ENCODE results near the gene ARL3. TPM values are rescaled to one million over a fixed set of nuclear protein-coding genes. Genes with fewer than 3 reads are reported as not detected.
"Not testable (repeated sequence)": the region's sequence is repeated elsewhere in the genome, so short reads cannot be mapped to it uniquely, and the experiment has no call there.

The ARL3 gene
- total and polyA plus RNA-seq, 2 donors: 8.5 to 17.4 TPM

DNA sequence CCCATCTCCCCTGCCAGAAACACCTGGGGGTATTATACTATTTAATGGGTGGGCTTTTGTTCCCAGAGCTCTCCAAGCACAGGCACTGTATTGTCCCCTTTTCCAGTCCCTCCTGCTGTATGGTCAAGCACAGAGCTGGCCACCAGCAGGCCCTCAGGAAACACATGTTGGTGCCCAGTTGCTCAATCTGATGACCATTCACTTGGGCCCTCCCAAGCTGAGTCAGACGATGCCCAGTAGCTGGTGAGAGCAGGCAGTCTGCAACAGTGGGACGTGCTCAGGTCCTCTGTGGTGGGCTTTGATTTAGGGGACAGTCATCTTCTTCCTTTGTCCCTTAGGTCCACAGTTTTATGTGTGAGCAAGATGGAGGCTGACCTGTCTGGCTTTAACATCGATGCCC, 12.1 kb upstream of the ARL3 start:
- WGBS: 57% methylated on average over 3 of the region's 3 CpGs
- no peak for DNase-seq (ENCODE audit: extremely low spot score)
- Histone ChIP-seq H3K4me1 (ENCODE audit: insufficient read depth) (no peaks in the 10 kb centered on the region), H3K36me3 (ENCODE audit: insufficient read depth) (no peaks in the 10 kb centered on the region), H3K4me3 (ENCODE audit: low read depth, low read length) (no peak overlapping the region), H3K27ac (ENCODE audit: low read depth) (no peak overlapping the region)

GRCh38 chr10:102723989-102724388, 9.8 kb upstream of the ARL3 start:
- Histone ChIP-seq H3K4me1 (ENCODE audit: insufficient read depth) (no peaks in the 10 kb centered on the region), H3K27ac (ENCODE audit: low read depth) (no peak overlapping the region), H3K4me3 (ENCODE audit: low read depth, low read length) (no peak overlapping the region), H3K36me3 (ENCODE audit: insufficient read depth) (no peaks in the 10 kb centered on the region)
- DNase-seq (ENCODE audit: extremely low spot score): no peak
- WGBS: 97% methylated on average over 4 of the region's 4 CpGs

GRCh38 chr10:102721954-102722353, 7.8 kb upstream of the ARL3 start:
- H3K36me3 ChIP-seq (ENCODE audit: insufficient read depth): no peaks in the 10 kb centered on the region
- no peaks in the 10 kb centered on the region for H3K4me1 ChIP-seq (ENCODE audit: insufficient read depth)
- no peak overlapping the region for H3K4me3 ChIP-seq (ENCODE audit: low read depth, low read length)
- WGBS: 71% methylated on average over 4 of the region's 4 CpGs
- DNase-seq (ENCODE audit: extremely low spot score): no peak
- H3K27ac ChIP-seq (ENCODE audit: low read depth): no peak overlapping the region

- no peak for DNase-seq (ENCODE audit: extremely low spot score)
- Histone ChIP-seq H3K27ac (ENCODE audit: low read depth) (no peak overlapping the region), H3K36me3 (ENCODE audit: insufficient read depth) (no peaks in the 10 kb centered on the region), H3K4me3 (ENCODE audit: low read depth, low read length) (no peak overlapping the region), H3K4me1 (ENCODE audit: insufficient read depth) (no peaks in the 10 kb centered on the region)
- WGBS: 78% methylated on average over 6 of the region's 6 CpGs
Measured at GRCh38 chr10:102720775-102721301, 6.6 kb upstream of the ARL3 start.

DNA sequence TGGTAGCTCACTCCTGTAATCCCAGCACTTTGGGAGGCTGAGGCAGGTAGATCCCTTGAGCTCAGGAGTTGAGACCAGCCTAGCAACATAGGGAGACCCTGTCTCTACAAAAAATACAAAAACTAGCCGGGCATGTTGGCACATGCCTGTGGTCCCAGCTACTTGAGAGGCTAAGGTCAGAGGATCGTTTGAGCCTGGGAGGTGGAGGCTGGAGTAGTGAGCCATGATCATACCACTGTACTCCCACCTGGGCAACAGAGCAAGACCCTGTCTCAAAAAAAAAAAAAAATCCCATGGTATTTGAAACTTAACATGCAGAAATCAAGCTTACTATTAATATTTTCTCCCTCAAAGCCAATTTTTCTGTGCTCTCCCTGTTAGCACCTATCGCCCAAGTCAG, 6.1 kb upstream of the ARL3 start:
- Histone ChIP-seq H3K4me1 (ENCODE audit: insufficient read depth) (no peaks in the 10 kb centered on the region), H3K27ac (ENCODE audit: low read depth) (no peak overlapping the region), H3K36me3 (ENCODE audit: insufficient read depth) (no peaks in the 10 kb centered on the region), H3K4me3 (ENCODE audit: low read depth, low read length) (no peak overlapping the region)
- DNase-seq (ENCODE audit: extremely low spot score): no peak
- WGBS: 91% methylated on average over 3 of the region's 3 CpGs

DNA sequence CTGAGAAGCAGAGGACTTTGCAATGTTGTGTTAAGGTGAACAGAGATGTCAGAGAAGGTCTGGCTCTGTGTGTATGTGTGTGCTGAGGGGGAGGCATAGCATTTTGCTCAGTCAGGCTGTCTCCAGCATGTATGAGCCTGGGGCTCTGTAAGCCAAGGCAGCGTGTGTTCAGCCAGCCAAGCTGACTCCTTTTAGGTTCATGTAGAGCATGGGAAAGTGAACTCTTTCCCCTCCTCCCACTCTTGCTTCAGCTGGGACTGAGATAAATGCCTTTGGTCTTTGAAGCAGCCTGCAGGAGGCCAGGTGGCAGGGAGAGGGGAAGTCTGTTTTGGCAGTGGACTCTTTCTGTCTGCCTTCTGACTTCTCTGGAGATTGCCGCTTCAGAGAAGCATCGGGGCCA, 4.0 kb upstream of the ARL3 start:
- no peak overlapping the region for H3K27ac ChIP-seq (ENCODE audit: low read depth)
- H3K36me3 ChIP-seq (ENCODE audit: insufficient read depth): no peaks in the 10 kb centered on the region
- DNase-seq (ENCODE audit: extremely low spot score): no peak
- no peaks in the 10 kb centered on the region for H3K4me1 ChIP-seq (ENCODE audit: insufficient read depth)
- WGBS: 41% methylated on average over 3 of the region's 3 CpGs
- no peak overlapping the region for H3K4me3 ChIP-seq (ENCODE audit: low read depth, low read length)

GRCh38 chr10:102716900-102717565, 2.8 kb upstream of the ARL3 start:
- not testable (repeated sequence) for DNase-seq (ENCODE audit: extremely low spot score); H3K27ac ChIP-seq (ENCODE audit: low read depth); H3K36me3 ChIP-seq (ENCODE audit: insufficient read depth); H3K4me3 ChIP-seq (ENCODE audit: low read depth, low read length); H3K4me1 ChIP-seq (ENCODE audit: insufficient read depth)
- WGBS: 96% methylated on average over 18 of the region's 18 CpGs

DNA sequence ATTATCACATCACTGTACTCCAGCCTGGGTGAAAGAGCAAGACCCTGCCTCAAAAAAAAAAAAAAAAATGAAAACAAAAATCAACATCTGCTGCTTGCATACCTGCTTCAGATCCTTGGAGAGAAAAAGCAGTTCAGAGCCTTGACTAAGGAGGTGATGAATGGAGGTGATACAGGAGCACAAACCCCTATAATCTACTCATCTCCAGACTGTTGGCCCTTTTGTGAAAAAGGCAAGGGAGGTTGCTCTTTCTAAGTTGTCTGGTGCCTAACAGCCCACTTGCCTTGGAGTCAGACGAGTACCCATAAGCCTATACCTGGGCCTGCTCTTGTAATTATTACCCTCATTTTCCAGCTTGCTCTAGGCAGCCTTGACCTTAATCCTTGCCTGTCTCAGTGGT, 1.7 kb upstream of the ARL3 start:
- Histone ChIP-seq H3K36me3 (ENCODE audit: insufficient read depth) (no peaks in the 10 kb centered on the region), H3K4me1 (ENCODE audit: insufficient read depth) (no peaks in the 10 kb centered on the region), H3K27ac (ENCODE audit: low read depth) (no peak overlapping the region), H3K4me3 (ENCODE audit: low read depth, low read length) (no peak overlapping the region)
- WGBS: 90% methylated on average over 1 of the region's 1 CpG
- no peak for DNase-seq (ENCODE audit: extremely low spot score)

GRCh38 chr10:102714621-102715455, 641 bp upstream of the ARL3 start, which contains the start of gene SFXN2:
SFXN2 (plus strand) TSS chr10:102714636; CDS start chr10:102726637, 12,001 bp downstream.
- no peak for DNase-seq (ENCODE audit: extremely low spot score)
- H3K4me3 ChIP-seq (ENCODE audit: low read depth, low read length): peak within 1 kb of the TSS; percentile 67
- WGBS: 4% methylated on average over 46 of the region's 46 CpGs
- H3K4me1 ChIP-seq (ENCODE audit: insufficient read depth): no peaks in the 10 kb centered on the region
- peak within 1 kb of the TSS; percentile 83 for H3K27ac ChIP-seq (ENCODE audit: low read depth)
- no peaks in the 10 kb centered on the region for H3K36me3 ChIP-seq (ENCODE audit: insufficient read depth)

DNA sequence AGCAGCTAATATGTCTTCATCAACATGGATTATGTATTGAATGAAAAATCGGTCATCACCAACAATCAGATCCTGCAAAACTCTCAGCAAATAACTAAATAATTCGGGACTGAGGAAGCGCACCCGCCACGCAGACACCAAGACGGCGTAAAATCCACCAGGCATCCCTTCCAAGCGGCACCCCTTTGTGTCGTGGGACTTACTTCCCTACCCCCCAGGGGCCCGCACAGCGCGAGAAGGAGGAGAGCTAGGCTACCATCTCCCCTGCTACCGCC, 721 bp downstream of the ARL3 start:
- Histone ChIP-seq H3K4me3 (ENCODE audit: low read depth, low read length) (peak overlapping the region; percentile 67), H3K4me1 (ENCODE audit: insufficient read depth) (no peaks in the 10 kb centered on the region), H3K27ac (ENCODE audit: low read depth) (peak overlapping the region; percentile 83), H3K36me3 (ENCODE audit: insufficient read depth) (no peaks in the 10 kb centered on the region)
- DNase-seq (ENCODE audit: extremely low spot score): no peak
- WGBS: under 1% methylated on average over 13 of the region's 13 CpGs

DNA sequence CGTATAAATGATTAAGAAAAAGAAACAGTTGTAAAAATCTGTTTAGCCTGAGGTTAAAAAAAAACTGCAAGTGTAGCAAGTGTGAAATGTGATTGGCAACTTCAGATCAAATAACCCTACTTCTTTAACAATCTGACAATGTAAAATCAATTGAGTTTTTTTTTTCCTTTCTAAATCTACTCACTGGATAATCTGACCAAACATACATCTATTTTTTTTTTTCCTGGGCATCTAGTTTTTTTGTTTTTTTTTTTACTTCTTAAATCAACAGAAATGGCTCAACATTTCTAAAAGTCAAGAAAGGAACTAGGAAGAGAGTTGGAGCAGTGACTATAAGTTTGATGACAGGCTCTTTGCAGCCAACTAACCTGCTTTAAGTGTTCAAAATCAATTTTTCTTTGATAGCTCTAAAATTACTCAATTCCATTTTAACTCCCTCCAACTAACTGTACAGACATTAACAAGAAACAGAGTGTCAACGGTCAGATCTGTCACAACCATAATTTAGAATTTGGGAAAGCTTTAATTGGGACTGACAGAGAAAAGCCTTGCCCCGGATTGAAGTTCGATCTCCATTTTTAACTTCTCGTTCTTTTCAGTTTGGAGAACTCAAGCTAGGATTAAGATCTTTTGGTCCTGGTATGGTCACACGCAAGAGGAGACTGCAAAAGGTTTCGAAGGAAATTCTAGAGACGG, 1.2 kb downstream of the ARL3 start:
- no peak overlapping the region for H3K27ac ChIP-seq (ENCODE audit: low read depth)
- no peaks in the 10 kb centered on the region for H3K36me3 ChIP-seq (ENCODE audit: insufficient read depth)
- no peaks in the 10 kb centered on the region for H3K4me1 ChIP-seq (ENCODE audit: insufficient read depth)
- peak overlapping the region; percentile 67 for H3K4me3 ChIP-seq (ENCODE audit: low read depth, low read length)
- DNase-seq (ENCODE audit: extremely low spot score): no peak
- WGBS: 7% methylated on average over 8 of the region's 8 CpGs

- Histone ChIP-seq H3K4me1 (ENCODE audit: insufficient read depth) (no peaks in the 10 kb centered on the region), H3K27ac (ENCODE audit: low read depth) (no peak overlapping the region), H3K4me3 (ENCODE audit: low read depth, low read length) (no peak overlapping the region), H3K36me3 (ENCODE audit: insufficient read depth) (no peaks in the 10 kb centered on the region)
- no peak for DNase-seq (ENCODE audit: extremely low spot score)
- WGBS: 75% methylated on average over 4 of the region's 4 CpGs
Measured at GRCh38 chr10:102712089-102712488, 2.1 kb downstream of the ARL3 start.

DNA sequence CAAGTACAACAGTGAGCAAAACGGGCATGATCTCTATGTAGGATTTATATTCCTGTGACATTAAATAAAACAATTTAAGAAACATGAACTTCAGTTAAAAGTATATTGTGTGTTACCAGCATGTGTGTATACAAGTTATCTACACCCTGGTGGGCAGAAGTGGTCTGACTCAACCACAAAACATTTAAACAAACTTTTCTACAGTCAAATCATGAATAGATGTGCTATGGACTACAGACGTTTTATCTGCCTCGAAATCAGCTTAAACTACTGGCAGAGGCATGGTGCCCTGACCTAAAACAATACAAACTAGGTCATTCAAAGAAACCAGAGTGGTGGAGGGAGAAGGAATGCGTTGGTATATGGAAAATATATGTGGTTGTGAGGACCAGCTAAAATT, 3.6 kb downstream of the ARL3 start:
- Histone ChIP-seq H3K4me3 (ENCODE audit: low read depth, low read length) (no peak overlapping the region), H3K27ac (ENCODE audit: low read depth) (no peak overlapping the region), H3K36me3 (ENCODE audit: insufficient read depth) (no peaks in the 10 kb centered on the region), H3K4me1 (ENCODE audit: insufficient read depth) (no peaks in the 10 kb centered on the region)
- WGBS: 26% methylated on average over 4 of the region's 4 CpGs
- no peak for DNase-seq (ENCODE audit: extremely low spot score)

DNA sequence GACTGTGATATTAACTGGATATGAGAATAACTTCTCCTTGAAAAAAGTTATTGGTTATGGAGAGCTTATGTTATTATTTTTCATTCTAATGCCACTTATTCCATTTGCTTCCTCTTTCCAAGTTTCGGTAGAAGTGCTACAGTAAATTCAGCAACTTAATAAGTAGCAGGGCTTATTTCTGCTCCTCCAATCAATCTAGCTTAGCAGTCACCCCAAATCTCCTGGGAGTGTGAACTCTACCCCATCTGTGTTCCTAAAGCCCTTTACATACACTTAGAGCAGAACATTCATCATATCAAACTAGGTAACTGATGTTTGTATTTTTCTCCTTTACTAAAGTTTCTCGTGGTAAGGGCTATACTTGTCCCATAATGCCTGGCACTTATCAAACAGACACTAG, 8.7 kb downstream of the ARL3 start:
- H3K4me1 ChIP-seq (ENCODE audit: insufficient read depth): no peaks in the 10 kb centered on the region
- DNase-seq (ENCODE audit: extremely low spot score): no peak
- no peaks in the 10 kb centered on the region for H3K36me3 ChIP-seq (ENCODE audit: insufficient read depth)
- H3K27ac ChIP-seq (ENCODE audit: low read depth): no peak overlapping the region
- 72% methylated on average over 2 of the region's 2 CpGs for whole genome bisulfite sequencing
- no peak overlapping the region for H3K4me3 ChIP-seq (ENCODE audit: low read depth, low read length)
